ENCODE data around the gene GID4.

The GID4 gene

DNA sequence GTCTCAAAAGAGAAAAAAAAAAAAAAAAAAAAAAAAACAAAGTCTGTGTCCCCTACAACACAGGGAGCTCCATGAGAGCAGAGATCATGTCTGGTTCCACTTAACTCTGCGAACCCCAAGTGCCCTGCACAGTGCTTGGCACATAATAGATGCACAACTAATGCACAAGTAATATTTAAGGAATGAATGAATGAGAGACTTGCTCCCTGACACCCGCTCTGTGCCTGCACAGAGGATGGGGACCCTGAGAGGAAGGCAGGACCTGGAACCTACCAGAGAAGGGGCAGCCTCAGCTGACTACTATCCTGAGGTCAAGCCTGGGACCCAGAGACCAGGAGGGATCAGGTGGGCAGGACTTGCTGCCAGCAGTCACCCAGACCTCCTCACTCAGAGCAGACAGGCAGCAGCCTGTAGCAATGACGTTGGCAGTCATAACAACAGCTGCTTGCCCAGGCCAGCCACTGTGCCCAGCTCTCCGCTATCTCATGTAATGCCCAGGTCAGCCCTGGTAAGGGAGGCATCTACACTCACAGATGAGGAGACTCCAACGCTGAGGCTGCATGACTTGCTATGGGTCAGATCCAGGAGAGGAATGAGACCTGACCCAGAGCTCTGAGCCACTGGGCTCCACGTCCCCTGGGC is 72.2 kb downstream of the GID4 start:
- H3K4me3 ChIP-seq (ENCODE audit: low read depth, low read length): no peak overlapping the region
- H3K9ac ChIP-seq (ENCODE audit: low read length): no peak overlapping the region
- no peak overlapping the region for H3K27ac ChIP-seq (ENCODE audit: low read depth, low read length)
- no peaks in the 10 kb centered on the region for H3K9me3 ChIP-seq (ENCODE audit: control insufficient read depth, insufficient read depth, low read depth, low read length)
- H3K27me3 ChIP-seq (ENCODE audit: control insufficient read depth, insufficient read depth, low read length): no peaks in the 10 kb centered on the region
- H3K4me1 ChIP-seq (ENCODE audit: control insufficient read depth, insufficient read depth, low read length): peaks cover 8% of the 10 kb centered on the region; the same call in 1 of the 2 replicates
- H3K36me3 ChIP-seq (ENCODE audit: control insufficient read depth, insufficient read depth, low read length): peaks cover 11% of the 10 kb centered on the region

DNA sequence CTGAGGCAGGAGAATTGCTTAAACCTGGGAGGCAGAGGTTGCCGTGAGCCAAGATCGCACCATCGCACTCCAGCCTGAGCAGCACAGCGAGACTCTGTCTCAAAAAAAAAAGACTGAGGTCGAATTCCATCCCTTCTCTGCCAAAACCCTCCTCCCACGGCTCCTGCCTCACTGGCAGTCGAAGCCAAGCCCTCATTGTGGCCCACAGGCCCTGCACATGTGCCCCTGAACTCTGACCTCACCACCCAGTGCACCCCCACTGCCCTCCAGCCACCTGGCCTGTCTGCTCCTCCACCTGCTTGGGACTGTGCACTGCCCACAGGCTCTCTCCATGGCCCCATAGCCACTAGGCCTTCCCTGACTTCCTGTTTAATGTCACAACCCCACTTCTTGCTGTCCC is 76.3 kb downstream of the GID4 start:
- Histone ChIP-seq H3K9me3 (ENCODE audit: control insufficient read depth, insufficient read depth, low read depth, low read length) (peaks cover 16% of the 10 kb centered on the region), H3K27ac (ENCODE audit: low read depth, low read length) (no peak overlapping the region), H3K9ac (ENCODE audit: low read length) (no peak overlapping the region), H3K27me3 (ENCODE audit: control insufficient read depth, insufficient read depth, low read length) (no peaks in the 10 kb centered on the region), H3K36me3 (ENCODE audit: control insufficient read depth, insufficient read depth, low read length) (no peaks in the 10 kb centered on the region), H3K4me1 (ENCODE audit: control insufficient read depth, insufficient read depth, low read length) (peaks cover 8% of the 10 kb centered on the region; the same call in 1 of the 2 replicates), H3K4me3 (ENCODE audit: low read depth, low read length) (no peak overlapping the region)

DNA sequence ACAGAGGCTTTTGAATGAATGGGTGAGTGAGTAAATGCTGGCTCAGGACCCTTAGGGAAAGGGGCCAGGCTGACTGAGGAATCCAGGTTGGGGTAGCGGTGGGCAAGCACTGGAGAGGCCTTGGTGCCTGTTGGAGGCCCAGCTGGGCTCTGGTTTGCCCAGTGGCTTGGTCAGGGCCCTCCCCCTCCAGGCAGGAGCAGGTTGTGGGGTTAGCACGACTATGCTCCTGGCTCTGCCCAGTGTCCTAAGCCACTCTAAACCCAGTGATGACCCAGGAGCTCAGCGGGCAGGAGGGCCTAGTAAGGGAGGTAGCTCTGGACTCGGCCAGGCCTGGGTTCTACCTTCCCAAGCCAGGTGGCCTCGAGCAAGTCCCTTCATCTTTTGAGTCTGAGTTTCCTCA is 76.9 kb downstream of the GID4 start:
- Histone ChIP-seq H3K27ac (ENCODE audit: low read depth, low read length) (no peak overlapping the region), H3K4me3 (ENCODE audit: low read depth, low read length) (no peak overlapping the region), H3K9ac (ENCODE audit: low read length) (no peak overlapping the region), H3K4me1 (ENCODE audit: control insufficient read depth, insufficient read depth, low read length) (peaks cover 8% of the 10 kb centered on the region; the same call in 1 of the 2 replicates), H3K36me3 (ENCODE audit: control insufficient read depth, insufficient read depth, low read length) (no peaks in the 10 kb centered on the region), H3K27me3 (ENCODE audit: control insufficient read depth, insufficient read depth, low read length) (no peaks in the 10 kb centered on the region), H3K9me3 (ENCODE audit: control insufficient read depth, insufficient read depth, low read depth, low read length) (peaks cover 16% of the 10 kb centered on the region)

DNA sequence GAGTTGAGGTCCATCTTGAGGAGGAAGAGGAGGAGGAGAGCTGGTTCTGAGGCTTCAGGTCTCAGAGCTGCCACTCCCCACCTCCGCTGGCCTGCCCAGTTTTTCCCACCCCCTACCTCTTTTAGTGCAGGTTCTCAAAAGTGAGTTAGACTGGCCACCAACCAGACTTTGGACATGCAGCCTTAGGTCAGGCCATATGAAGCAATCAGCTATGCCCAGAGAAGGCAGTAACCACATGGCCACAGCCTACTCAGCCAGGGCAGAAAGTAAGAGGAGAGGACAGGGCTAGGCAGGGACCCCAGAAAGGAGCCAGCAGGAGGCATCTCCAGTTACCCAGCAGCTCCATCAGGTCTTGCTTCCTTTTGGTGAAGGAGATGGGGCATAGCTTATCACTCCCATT is 78.3 kb downstream of the GID4 start:
- H3K9me3 ChIP-seq (ENCODE audit: control insufficient read depth, insufficient read depth, low read depth, low read length): peaks cover 16% of the 10 kb centered on the region
- no peaks in the 10 kb centered on the region for H3K27me3 ChIP-seq (ENCODE audit: control insufficient read depth, insufficient read depth, low read length)
- H3K4me3 ChIP-seq (ENCODE audit: low read depth, low read length): no peak overlapping the region
- no peak overlapping the region for H3K9ac ChIP-seq (ENCODE audit: low read length)
- no peaks in the 10 kb centered on the region for H3K4me1 ChIP-seq (ENCODE audit: control insufficient read depth, insufficient read depth, low read length)
- no peaks in the 10 kb centered on the region for H3K36me3 ChIP-seq (ENCODE audit: control insufficient read depth, insufficient read depth, low read length)
- H3K27ac ChIP-seq (ENCODE audit: low read depth, low read length): no peak overlapping the region
